GM18861 (cell line): ENCODE data around the gene DLG2.

Experiments used
- ATAC-seq: cut with Tn5 transposase; IDR thresholded peaks from one replicate; pipeline ENCODE4 v1.9.1; 2021; ENCODE audit not compliant: unreplicated experiment

DLG2 gene

DNA sequence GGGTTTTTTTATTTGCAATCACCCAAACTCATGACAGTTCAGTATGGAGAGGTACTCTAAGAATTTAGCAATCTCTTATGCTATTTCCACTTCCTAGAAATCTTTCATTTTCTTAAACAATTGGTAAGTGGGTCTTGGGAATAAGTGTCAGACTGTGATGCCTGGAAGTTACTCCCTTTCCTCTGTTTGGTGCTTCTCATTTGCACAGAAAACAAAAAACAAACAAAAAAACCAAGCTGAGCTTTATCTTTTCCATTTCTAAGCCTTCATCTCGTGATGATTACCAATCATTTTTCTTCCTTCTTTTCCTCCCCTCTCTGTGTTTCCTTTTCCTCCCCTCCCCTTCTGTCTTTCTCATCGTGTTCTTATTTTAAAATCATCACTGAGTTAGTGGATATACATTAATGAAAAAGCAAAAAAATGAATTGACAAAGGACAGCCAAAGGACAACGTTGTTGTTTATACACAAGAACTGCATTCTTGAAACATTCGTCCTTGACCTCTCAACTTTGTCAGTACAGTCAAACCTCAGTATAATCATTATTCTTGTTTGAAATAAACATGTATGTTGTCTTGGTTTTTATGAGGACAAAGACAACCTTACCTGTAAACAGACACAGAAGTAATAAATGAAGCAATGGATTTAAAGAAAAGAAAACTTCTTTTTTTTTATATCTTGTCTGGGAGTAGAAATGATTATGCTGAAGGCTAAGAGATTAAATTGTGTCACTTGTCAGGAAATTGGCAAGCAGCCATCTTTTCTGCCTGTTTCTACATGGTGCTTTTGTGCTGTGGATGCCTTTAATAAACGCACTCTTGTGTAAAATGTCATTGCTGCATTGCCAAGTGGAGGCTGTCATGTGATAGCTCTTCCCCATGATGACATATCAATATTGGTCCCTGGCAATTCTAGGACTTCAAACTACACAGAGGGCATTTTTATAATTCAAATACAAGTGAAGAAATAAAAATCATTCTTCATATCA, 1537.8 kb downstream of the DLG2 start:
- no peak for ATAC-seq

DNA sequence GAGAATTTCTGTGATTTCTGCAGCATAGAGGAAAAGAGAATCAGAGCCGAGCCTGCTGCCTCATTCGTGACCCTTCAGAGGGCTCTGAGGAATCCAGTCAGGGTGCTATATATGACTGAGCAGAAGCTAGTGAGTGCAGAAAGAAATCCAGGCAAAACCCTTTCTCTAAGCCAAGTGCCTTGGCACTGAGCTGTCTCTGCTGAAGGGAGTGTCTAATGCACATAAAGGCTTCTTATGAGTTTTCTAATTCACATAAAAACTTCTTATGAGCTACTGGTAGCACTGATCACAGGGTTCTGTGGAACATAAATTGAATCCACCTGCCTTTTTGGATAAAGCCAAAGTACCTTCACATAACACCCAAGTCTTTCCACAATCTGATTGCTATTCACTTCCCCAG, 1555.3 kb downstream of the DLG2 start:
- no peak for ATAC-seq

DNA sequence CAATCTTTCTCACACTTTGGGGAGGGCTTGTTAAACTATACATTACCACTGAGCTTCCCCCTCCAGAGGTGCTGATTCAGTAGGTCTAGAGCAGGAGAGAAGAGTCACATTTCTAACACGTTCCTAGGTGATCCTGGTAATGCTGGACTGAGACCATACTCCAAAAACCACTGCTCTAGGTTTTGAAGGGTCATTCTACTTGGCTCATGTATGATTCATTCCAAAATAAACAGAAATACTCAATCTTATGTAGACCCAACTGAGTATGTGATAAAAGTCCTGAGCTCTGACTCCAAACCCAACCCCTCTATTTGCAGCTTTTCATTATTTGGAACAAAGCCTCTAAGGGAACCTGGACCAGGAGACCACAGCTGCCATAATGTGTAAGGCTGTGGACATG, 1558.1 kb downstream of the DLG2 start:
- ATAC-seq, result no peak

DNA sequence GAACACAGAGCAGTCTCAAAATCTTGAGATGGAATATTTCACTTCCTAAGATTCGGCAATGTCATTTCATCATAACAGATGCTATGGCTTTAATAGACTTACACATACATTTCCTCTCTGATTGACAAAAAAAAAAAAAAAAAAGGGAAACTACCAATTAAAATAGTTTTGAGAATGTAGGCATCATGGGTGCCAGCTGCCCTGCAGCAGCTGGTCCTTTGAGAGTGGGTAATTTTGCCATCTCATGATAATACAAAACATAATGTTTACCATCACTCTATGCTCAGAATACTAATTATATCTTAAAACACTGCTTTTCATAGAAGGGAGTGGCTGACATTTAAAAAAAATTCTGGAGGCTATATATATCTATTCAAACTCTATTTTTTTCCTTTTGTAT, 1565.4 kb downstream of the DLG2 start:
- ATAC-seq, result no peak

DNA sequence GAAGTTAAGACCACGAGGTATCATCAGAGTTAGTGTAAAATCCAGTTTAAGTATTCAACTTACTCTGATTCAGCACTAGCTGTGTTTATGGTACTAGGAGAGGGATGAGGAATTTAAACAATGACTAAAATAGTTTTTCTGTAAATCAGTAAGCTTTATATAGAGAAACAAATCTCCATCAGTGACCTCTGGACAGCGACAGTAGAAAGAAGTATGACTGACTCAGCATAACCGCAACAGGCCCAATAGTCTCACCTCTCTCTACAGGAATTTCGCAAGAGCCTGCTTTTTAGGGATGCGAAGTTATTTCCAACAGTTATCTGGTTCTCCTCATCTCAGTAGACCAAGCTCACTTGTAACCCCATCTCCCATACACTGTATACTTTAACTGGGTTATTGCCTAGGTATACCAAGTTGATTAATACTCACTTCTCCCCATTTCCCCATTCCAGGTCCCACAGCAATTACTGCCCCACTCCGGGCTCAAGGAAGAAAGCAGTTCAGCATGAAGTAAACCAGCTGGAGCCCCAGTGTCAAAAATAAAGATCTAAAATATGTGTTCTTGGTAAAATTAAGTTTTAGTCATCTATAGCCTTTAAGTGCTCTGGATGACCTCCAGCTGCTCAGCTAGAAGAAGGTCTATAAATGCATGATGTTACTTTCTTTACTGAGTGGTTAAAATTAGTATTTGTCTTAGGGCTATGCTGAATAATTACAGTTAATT, 1570.3 kb downstream of the DLG2 start:
- ATAC-seq, result no peak

DNA sequence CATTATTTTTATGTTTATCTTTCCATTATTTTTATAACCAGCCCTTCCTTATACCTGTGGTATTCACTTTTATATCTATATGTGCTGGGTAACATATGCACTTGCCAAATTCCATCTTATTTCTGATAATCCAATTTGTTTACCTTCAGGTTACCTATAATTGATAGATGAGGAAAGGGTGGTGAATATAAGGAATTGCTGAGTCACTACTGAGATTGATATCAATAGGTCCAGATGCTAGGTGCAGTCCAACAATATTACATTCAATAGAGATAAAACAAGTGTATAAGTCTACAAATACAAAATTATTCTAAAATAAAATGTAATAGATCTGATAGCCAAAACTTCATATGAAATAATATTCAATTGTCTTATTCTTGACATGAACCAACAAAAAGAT, 1582.0 kb downstream of the DLG2 start:
- no peak for ATAC-seq

DNA sequence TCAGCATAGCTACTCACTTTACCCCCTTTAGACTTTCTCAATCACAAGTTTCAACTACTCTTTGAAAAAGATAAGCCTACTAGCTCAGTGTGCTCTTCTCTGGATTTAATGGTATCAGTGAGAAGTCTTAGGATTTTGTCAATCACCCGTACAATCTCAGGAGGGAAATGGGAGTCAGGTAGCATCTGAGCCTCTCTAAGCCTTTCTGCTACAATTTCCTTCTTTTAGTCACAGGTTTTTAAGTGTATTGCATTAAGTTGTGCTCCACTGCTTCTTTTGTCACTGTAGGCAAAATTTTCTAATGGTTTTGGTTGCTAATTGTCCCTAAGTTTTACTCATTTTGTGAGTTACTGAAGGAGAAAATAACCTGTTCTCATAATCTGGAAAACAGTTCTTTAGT, 1582.4 kb downstream of the DLG2 start:
- no peak for ATAC-seq

DNA sequence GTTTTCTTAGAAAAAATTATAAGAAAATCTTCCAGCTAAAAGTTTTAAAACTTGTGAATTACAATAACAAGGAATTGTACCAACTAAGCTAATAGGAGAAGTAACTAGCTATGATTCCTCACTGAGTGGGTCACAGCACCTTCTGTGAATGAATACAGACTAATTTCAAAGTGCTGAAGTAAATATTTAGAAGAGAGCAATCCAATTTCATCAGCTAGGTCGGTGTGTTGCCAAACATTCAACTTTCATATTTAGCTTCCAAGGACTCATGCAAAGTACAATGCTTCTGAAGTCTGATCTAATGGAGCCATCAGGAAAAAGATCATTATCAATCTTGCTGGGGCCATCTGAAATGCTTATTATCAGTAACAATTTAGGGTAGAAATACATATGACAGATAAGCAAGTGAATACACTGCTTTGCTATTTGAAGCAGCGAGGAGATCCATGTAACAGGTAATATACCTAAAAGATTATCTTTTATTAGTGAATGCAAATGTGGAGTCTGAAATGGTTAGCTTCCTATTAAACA, 1590.4 kb downstream of the DLG2 start:
- ATAC-seq, result no peak

DNA sequence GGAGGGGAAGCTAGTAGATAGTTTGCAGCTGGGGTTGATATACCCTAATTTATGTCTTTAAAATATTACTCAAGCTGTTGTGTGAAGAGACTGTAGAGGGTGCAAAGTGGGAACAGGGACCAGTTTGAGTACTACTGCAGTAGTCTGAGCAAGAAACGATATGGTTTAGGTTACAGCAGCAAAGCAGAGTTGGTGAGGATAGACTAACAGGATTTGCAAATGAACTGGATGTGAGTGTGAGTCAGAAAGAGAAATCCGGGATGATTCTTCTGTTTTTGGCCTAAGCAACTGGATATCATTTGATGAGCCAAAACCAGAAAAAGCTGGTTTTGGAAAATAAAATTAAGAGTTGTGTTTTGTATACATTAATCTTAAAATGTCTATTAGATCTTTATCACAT, 1591.5 kb downstream of the DLG2 start:
- ATAC-seq, result no peak

DNA sequence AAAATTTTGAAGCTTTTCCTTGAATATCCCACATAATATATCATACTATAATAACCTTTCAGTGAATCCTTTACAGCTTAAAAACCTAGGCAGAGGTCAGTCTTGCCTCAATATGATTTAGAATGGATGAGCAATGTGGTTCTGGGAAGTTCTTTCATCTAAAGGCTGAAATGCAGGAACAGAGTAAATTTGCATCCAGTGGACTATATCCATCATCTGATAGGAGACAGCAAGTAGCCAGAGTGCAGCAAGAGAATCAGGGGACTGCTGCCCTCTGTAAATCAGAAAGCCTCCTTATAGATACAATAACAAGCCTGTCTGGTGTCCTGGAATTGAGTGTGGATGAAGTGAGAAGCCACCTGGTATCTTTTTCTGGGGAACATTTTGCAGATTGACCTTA, 1592.7 kb downstream of the DLG2 start:
- ATAC-seq, result no peak

DNA sequence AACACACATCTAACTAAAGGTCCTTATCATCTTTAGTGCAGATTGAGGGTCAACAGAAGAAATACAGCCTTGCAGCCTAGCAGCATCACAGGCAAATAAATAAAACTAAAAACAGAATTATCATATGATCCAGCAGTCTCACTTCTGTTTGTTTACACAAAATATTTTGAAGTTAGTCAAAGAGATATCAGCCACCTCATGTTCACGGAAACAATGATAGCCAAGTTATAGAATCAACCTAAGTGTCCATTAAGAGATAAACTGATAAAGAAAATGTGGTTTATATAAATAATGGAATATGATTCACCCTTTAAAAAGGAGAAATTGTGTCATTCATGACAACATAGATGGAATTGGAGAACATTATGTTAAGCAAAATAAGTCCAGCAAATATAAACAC, 1602.9 kb downstream of the DLG2 start:
- no peak for ATAC-seq

DNA sequence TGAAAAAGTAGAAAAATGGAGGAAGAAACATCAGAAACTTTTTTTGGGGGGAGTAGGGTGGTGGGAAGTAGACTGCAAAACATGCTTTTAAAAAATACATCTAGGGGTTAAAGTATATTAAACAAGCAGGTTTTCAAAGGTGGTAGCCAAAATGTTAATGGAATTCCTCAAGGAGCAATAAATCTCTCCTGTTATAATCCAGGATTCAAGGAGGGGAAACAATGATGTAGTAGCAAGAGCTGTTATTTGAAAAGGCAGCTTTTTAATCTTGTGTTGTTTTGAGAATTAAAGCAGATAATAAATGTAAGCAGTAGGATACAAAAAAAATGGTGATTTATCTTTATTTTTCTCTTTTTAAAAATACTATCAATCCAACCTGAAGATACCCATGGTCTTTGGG, 1604.4 kb downstream of the DLG2 start:
- ATAC-seq, result no peak

DNA sequence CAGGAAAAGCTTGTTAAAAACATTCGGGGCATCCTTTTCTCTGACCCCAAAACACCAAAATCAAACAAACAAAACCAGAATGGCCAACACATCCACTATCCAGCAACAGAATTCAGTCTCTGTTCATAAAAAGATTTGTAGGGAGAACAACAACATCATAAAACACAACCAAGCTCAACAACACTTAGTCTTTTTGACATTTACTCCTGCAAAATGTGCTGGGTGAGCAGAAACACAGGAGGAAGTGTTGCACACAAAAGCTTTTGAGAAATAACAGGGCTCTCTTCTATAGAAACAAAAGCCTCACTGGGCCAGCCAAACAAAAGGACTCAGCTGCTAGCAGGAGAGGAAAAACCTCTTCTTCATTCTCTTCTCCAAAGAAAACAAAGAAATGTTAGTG, 1604.9 kb downstream of the DLG2 start:
- ATAC-seq, result no peak

DNA sequence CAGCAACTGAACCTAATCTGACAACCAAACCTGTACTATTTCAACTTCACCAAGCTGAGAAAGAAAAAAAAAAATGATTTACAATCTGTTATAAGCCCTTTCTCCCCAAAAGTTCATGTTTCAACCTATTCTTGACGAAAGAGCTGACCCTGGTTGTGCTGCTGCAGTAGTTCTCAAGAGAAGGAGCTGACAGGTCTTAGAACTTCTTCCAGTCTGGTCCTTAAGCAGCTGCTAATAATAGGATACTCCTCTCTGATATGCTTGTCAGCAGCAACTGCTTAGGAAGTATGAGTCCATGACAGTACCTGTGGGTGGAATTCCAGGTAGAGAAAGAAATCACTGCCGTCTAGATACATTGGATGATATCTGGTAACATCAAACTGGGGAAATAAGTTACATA, 1605.9 kb downstream of the DLG2 start:
- ATAC-seq, result no peak

DNA sequence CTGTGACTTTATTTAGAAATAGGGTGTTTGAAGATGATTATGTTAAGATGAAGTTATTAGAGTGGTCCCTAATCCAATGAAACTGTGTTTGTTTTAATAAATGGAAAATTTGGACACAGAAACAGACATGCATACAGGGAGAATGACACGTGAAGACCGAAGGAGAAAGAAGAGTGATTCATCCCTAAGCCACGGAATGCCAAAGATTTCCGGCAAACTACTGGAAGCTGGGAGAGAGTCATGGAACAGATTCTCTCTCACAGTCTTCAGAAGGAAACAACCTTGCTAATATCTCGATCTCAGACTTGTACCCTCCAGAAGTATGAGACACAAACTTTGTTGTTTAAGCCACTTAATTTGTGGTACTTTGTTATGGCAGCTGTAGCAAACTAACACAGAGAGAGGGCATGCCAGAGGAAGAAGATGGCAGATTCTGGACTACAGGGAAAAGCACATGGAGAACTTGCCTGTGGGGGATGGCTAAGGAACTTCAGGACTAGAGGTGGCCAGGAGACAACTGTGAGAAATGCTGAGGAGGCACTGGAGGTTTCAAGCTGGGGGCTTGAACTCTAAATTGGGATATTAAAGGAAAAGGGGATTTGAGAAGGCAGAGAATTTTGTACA, 1607.5 kb downstream of the DLG2 start:
- no peak for ATAC-seq

DNA sequence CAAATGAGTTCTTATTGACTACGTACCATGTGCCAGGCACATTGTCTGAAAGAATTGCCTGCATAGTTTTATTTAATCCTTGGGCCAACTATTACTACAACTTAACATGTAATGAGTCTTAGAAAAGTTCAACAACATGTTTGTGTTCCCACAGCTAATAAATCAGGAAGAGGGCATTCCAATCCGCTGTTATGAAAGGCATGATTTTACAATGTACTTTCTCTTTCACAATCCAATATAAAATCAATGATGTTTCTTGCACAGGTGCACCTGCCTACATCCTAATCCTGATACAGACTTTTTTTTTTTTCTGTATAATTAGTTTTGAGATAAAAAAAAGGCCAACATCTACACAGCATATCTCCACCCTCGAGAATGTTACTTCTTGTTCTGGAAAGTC, 1612.6 kb downstream of the DLG2 start:
- no peak for ATAC-seq

DNA sequence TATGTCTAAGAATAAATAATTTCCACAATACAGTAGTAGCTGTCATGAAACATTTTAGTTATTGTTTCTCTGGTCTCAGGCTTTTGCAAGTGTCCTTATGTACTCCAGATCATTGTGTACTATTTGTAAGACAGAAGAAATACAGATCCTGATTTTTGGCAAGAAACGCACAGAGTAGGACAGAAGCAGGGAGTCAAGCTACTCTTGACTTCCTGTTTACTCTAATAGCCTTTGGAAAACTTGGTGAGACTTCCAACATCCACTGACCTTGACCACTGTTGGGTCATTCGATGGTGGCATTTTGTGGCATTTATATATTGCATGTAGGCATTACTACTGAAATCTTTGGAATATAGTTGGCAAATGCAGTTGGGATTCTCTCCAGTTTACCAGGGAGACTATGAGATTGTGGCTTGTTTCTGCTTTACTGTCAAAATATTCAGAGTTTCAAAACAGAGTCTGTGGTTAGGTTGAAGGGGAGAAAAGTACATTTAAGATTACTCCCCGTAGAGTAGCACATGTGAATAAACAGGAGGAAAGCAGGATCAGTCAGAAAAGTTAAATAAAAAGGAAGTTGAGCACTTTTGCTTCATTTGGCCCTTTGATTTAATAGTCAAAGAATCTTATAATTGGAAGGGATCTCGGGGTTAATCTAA, 1614.8 kb downstream of the DLG2 start:
- ATAC-seq, result no peak

DNA sequence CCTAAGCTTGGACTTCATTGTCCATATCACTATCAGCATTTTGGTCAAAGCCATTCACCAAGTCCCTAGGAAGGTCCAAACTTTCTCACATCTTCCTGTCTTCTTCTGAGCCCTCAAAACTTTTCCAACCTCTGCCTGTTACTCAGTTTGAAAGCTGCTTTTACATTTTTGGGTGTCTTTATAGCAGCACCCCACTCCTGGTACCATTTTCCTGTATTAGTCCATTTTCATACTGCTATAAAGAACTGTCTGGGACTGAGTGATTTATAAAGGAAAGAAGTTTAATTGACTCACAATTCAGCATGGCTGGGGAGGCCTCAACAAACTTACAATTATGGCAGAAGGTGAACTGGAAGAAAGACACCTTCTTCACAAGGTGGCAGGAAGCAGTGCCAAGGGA, 1624.0 kb downstream of the DLG2 start:
- ATAC-seq, result no peak

DNA sequence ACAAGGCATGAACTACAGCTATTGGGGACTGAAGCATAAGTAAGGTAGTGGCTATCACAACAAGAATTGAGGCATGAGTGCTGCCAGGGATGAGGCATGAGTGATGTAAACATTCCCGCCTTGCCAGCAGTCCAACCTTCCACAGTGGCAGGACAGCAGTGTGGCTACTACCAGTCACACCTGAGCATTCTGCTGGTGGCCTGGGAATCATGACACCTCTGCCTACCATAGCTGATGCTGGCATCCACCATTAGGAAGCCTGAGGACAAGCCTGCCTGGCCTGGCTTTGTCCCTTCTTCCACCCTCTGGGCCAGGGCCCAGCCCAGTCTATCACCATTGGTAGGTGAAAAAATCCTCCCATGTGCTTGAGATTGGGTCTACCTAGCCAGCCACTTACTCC, 1628.2 kb downstream of the DLG2 start:
- no peak for ATAC-seq

DNA sequence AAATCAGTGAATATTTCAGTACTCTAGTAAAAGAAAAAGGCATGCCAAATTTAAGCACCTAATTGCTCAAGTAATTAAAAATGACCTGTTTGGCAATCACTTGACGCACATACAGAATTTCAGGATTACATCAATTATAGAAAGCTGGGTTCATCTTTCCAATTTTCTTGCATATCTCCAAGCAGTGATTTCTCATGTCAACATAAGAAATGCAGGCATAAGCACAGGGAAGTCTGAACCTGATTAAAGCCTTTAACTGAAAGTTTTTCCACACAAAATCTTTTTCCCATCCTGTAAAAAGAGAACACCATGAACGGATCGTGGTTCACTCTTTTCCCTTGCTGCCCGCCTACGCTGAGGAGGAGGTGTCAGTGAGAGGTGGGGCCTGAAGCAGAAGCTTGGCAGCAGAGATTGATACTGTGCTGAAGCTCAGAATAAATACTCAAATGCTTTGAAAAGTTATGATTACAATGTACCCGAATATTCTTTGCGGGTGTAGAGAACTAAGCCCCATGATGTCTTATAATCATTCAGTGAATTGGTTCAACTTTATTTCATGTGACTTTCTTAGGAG, 1636.9 kb downstream of the DLG2 start:
- ATAC-seq, result no peak

DNA sequence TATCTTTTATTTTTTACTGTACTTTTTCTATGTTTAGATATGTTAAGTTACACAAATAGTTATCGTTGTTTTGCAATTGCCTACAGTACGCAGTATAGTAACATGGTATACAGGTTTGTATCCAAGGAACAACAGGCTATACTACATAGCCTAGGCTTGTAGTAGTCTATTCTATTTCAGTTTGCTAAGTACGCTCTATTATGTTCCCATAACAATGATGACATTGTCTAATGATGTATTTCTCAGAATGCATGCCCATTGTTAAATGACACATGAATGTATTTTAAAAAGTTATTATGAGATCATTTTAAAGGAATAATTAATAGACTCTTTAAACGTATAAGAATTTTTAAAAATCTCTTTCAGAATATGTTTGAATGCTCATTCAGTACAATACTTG, 1644.3 kb downstream of the DLG2 start:
- no peak for ATAC-seq
